Medulla oblongata (tissue), 1 donor: ENCODE results near the gene TLE1.

Experiments used
- DNase-seq: peaks from one replicate; pipeline ENCODE4 v3.0.0-alpha.2; 2015; ENCODE audit errors: extremely low spot score

Gene TLE1

GRCh38 chr9:81686614-81687520 is 2.5 kb downstream of the TLE1 start:
- peak; percentile 90 for DNase-seq

- DNase-seq = no peak
These were observed 3.4 kb downstream of the TLE1 start for GRCh38 chr9:81685763-81686613.

GRCh38 chr9:81684635-81685034 is 4.7 kb downstream of the TLE1 start:
- no peak for DNase-seq

DNA sequence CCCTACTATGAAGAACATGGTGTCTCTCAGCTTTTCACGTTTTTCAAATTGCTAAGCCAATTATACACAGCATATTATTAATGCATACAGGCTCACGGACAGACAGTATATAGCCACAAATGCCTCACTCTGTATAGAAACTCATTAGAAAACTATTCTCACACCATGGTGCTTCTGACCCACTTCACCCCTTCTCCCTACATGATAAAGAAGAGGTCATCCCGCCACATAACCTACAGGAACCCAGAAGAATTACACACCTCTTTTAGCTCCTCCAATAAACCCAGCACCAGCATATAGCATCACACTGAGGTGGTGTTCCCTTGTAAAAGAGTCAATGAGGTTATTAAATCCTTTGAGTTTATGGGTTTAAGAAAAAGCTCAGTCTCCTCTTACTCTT is 5.6 kb downstream of the TLE1 start:
- no peak for DNase-seq

GRCh38 chr9:81683238-81683637 is 6.1 kb downstream of the TLE1 start:
- no peak for DNase-seq

GRCh38 chr9:81682797-81683196 is 6.5 kb downstream of the TLE1 start:
- no peak for DNase-seq

- no peak for DNase-seq
These were observed 7.2 kb downstream of the TLE1 start for GRCh38 chr9:81682177-81682576.

DNA sequence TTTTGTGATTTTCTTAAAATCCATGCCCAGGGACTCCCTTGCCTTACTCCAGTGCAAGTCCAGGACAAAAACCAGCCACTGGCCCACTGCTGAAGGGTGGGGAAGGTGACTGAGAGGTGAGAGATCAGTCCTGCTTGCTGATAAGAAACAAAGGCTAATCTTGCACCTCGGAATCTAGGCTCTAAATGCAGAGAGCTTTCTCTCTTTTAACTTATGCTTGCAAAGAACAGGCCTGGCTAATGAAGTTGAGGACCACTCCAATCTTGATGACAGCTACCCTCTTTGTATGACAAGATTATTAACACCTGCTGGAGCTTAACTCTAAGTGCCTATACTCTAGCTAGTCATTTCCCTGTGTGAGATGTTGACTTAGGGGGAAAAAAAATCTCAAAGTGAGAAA is 8.8 kb downstream of the TLE1 start:
- no peak for DNase-seq

DNA sequence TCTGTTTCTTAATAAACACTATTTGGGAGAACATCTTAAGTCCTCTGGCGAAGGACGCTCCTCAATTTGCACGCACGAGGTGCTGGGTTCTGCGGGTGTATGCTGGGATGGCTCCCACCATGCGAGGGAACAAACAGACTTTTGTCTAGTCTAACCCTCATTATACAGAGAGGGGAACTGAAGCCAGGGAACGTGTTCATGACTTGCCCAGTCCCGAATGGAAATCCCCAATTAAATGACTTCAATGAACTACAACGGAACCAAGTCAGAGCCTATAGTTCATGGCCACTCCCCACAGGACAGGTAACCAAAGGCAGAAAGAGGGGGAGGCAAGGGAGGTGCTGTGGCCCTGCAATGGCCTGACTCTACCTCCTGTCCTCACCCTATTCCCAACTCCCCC is 9.3 kb downstream of the TLE1 start:
- no peak for DNase-seq

DNA sequence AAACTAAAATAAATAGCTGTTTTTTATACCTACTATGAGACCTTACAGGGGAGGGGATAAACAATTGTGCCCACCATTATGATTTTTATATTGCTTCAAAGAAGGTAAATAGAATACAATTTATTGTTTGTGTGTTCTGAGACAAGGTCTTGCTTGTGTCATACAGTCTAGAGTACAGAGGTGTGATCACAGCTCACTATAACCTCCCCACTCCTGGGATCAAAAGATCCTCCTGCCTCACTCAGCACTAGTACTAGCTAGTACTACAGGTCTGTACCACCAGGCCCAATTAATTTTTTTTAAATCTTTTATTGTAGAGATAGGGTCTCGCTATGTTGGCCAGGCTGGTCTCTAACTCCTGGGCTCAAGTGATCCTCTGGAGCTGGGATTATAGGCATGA is 11.3 kb downstream of the TLE1 start:
- DNase-seq = no peak

GRCh38 chr9:81676395-81676794 is 13.0 kb downstream of the TLE1 start:
- no peak for DNase-seq

DNA sequence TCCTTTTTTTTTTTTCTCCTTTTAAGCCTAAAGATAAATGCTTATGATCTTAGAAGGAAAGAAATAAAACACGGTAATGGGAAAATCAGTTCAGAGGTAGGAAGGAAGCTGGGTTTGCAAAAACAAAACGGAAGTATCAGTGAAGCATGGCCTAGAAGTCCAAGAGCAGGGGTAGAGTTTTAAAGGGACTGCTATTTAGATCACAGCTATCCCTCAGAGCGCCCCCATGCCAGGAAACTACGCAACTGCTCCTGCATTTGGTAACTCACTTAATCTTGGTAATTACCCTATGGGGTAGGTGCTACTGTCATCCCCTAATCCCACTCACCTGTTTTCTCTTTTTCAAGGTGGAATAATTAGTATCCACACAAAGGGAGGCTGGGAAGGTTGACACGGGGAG is 16.0 kb downstream of the TLE1 start:
- DNase-seq = no peak

GRCh38 chr9:81671880-81672280 is 17.5 kb downstream of the TLE1 start:
- peak; percentile 88 for DNase-seq

DNA sequence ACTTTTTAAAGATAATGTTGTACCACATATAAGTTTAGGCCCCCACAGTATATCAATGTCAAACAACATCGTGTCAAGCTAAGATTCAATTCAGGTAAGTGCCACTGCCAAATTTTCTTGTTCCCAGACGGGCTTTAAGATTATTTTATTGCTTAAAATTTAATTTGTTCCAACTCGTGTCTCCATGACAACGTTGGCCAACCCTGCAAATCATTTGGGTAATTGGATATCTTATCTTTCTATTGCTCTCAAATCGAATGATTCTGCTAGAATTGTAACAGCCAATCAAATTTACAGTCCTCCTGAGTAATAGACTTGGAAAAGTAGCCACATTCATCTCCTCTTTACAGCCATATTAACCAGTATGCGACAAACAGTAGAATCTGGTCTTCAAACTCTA is 19.5 kb downstream of the TLE1 start:
- DNase-seq = no peak

GRCh38 chr9:81669041-81669651 is 20.2 kb downstream of the TLE1 start:
- no peak for DNase-seq

DNA sequence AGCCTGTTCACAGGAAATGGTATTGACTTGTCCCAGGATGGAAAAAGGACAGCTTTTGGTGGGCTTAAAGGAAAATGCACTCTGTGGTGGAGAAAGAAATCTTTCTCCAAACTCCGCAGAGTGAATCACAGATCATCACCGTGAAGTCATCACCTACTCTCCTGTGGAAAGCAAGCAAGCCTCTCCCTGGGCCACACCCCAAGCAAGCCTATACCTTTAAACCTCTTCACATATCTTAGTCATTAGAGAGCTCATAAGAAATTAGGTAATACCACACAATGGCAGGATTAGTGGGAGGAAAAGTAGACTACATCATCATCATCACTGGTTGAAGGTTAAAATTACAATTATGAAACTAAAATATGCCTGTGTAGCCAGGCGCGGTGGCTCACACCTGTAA is 23.2 kb downstream of the TLE1 start:
- DNase-seq = no peak

- no peak for DNase-seq
These were observed 23.9 kb downstream of the TLE1 start for GRCh38 chr9:81665322-81665871.

DNA sequence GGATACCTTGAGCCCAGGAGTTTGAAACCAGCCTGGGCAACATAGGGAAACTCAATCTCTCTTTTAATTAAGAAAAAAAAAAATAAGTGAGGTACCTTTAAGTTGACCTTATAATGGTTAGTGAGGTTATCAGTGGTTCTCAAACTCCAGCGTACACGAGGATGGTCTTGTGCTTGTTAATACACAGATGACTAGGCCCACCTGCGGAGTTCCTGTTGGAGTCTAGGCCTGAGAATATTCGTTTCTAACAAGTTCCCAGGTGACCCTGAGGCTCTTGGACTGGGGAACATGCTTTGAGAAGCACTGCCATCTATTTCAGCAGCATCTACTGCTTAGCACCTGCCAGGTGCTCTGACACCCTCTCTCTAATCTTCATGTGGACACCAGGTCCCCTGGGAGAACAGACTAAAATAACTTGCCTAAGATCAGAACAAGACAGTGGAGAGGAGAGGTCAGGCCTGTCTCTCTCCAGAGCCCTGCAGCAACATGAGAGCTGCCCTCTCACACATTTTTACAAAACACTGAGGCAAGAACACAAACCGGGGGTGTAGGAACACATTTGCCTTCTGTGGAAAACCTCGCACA is 24.6 kb downstream of the TLE1 start:
- no peak for DNase-seq

DNA sequence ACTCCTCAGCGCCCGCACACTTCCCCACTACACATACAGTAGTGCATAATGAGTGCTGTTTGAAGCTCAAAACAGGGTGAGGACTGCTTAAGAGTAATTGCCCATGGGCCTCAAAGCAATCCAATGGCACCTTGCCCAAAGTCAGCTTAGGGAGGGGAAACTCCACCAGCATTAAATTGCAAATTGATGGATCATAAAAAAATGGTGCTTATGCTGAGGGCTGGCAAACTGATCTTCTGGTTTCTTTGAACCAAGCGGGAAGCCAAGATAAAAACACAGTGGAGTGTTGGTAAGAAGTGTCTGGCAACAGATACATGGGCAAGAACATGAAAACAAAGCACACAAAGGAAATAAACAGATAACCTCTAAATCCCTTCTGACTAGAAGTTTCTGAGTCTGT is 28.0 kb downstream of the TLE1 start:
- no peak for DNase-seq

DNA sequence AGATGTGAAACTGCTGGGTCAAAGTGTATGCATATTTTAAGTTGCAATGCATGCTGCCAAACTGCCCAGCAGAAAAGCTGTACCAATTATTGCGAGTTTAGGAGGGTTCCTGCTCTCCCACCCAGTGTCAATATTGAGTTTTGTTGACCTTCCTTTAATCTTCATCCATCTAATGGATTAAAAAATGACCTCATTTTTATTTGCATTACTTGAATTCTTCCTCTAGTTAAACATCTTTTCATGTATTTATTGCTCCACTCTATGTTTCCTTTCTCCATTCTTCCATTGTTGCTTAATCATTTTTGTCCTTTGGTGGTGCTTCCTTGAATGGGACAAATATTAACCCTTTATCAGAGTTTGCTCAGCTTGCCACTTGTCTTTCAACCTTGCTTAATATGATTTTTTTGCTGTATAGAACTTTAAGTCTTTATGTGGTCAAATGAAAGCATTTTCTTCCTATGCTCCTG is 32.4 kb downstream of the TLE1 start:
- DNase-seq = no peak

- DNase-seq = no peak
These were observed 33.3 kb downstream of the TLE1 start for GRCh38 chr9:81656004-81656403.

DNA sequence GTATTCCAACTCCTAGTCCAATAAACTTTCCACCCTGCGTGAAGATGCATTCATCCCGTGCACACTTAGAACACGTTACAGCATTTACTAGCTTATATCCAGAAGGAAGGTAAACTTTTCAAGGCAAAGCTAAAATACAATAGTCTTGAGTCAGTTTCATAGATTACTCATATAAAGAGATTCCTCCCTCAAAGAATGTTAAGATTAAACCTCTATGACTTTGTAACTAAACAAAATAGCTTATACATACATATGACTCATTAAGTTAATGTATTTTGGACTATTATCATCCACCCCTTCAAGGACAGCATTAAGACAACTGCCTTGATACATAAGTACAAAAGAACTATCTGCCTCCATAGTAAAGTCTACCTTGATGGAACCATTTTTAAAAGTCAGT is 36.1 kb downstream of the TLE1 start:
- no peak for DNase-seq
